Measurements from ENCODE around the gene TULP1. TPM values are rescaled to one million over a fixed set of nuclear protein-coding genes. Genes with fewer than 3 reads are reported as not detected.

Gene TULP1
- total RNA-seq, 1 experiment from 2014 or later = not detected

DNA sequence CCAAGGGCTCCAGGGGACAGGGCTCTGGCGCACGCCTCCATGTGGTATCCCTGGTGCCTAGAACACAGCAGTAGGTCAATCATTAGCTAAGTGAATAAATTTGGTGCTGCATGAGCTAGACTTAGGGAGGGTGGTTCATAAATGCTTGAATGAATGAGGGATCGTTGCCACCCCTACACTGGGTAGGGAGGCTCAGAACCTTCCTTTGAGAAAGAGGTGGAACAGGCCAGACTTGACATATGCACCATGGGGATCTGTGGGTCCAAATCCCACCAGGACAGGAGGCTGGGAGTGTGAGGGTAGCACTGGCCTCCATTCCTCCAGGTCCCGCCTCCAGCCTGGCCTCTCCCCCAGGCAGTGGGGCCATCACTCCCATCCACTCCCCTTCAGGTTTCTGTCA, 29.6 kb downstream of the TULP1 start:
- H3K4me3 ChIP-seq (ENCODE audit: low read length) = no peak overlapping the region
- no peaks in the 10 kb centered on the region for H3K27me3 ChIP-seq (ENCODE audit: low read length)
- no peaks in the 10 kb centered on the region for H3K79me2 ChIP-seq (ENCODE audit: low read length)
- H3K4me2 ChIP-seq (ENCODE audit: low read depth, low read length, poor library complexity, severe bottlenecking) = no peak overlapping the region
- no peaks in the 10 kb centered on the region for H3K36me3 ChIP-seq (ENCODE audit: insufficient read depth, low read length)
- no peak overlapping the region for H3K9ac ChIP-seq (ENCODE audit: low read length)
- no peak overlapping the region for H3K27ac ChIP-seq (ENCODE audit: low read length)
- DNase-seq = no peak
- H3K9me3 ChIP-seq (ENCODE audit: low read length) = no peaks in the 10 kb centered on the region
- H2AFZ ChIP-seq (ENCODE audit: low read length) = no peak overlapping the region
- no peaks in the 10 kb centered on the region for H3K9me2 ChIP-seq (replicated peaks; ENCODE audit: insufficient read depth, low read length)
- no peaks in the 10 kb centered on the region for H3K4me1 ChIP-seq (ENCODE audit: low read length)
- H4K20me1 ChIP-seq (ENCODE audit: insufficient read depth, low read depth, low read length) = no peaks in the 10 kb centered on the region

DNA sequence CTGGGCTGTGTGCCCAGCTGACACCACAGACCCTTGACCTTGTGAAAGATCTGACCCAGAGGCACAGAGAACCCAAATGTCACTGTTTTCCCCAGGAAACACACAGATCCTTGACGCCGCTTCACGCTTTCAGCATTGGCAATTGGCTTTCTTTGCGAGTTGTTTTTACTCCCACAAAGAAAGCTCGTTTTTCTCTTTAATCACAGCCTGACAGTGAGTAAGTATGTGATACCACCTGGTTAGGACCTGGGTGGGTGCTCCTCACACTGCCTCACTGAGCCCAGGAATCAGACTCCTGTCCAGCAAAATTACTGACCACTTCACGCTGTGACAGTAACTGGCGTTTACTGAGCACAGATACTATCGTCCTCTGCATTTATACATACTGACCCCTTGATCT, 31.5 kb downstream of the TULP1 start:
- no peak overlapping the region for H3K9ac ChIP-seq (ENCODE audit: low read length)

DNA sequence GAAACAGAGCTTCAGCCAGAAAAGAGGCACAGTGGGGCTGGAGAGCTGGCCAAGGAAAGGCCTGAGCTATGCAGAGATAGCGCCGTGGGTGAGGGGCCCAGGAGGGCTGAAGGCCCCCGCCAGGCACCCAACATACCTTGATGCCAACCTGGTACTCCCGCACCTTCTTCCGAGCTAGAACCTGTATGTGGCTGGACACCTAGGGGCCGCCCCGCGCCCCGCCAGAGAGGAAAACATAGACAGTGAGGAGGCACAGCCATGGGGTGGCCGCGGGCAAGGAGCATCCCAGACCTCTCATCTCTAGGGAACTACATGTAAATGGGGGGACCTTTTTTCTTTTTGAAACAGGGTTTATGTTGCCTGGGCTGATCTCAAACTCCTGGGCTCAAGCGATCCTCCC, 32.5 kb downstream of the TULP1 start:
- Histone ChIP-seq H4K20me1 (ENCODE audit: insufficient read depth, low read depth, low read length) (no peaks in the 10 kb centered on the region), H3K4me2 (ENCODE audit: low read depth, low read length, poor library complexity, severe bottlenecking) (no peak overlapping the region), H3K4me3 (ENCODE audit: low read length) (no peak overlapping the region), H3K4me1 (ENCODE audit: low read length) (no peaks in the 10 kb centered on the region), H3K27me3 (ENCODE audit: low read length) (no peaks in the 10 kb centered on the region), H2AFZ (ENCODE audit: low read length) (no peak overlapping the region), H3K9me3 (ENCODE audit: low read length) (no peaks in the 10 kb centered on the region), H3K79me2 (ENCODE audit: low read length) (no peaks in the 10 kb centered on the region), H3K9ac (ENCODE audit: low read length) (no peak overlapping the region), H3K36me3 (ENCODE audit: insufficient read depth, low read length) (no peaks in the 10 kb centered on the region), H3K27ac (ENCODE audit: low read length) (no peak overlapping the region), H3K9me2 (replicated peaks; ENCODE audit: insufficient read depth, low read length) (no peaks in the 10 kb centered on the region)
- DNase-seq = no peak

More for the DNA sequence above, 31.5 kb downstream of the TULP1 start:
- Histone ChIP-seq H3K4me2 (ENCODE audit: low read depth, low read length, poor library complexity, severe bottlenecking) (no peak overlapping the region), H3K4me1 (ENCODE audit: low read length) (no peaks in the 10 kb centered on the region), H2AFZ (ENCODE audit: low read length) (no peak overlapping the region), H3K27ac (ENCODE audit: low read length) (no peak overlapping the region), H4K20me1 (ENCODE audit: insufficient read depth, low read depth, low read length) (no peaks in the 10 kb centered on the region), H3K36me3 (ENCODE audit: insufficient read depth, low read length) (no peaks in the 10 kb centered on the region), H3K79me2 (ENCODE audit: low read length) (no peaks in the 10 kb centered on the region), H3K27me3 (ENCODE audit: low read length) (no peaks in the 10 kb centered on the region), H3K9me2 (replicated peaks; ENCODE audit: insufficient read depth, low read length) (no peaks in the 10 kb centered on the region), H3K4me3 (ENCODE audit: low read length) (no peak overlapping the region), H3K9me3 (ENCODE audit: low read length) (no peaks in the 10 kb centered on the region)
- DNase-seq = no peak

DNA sequence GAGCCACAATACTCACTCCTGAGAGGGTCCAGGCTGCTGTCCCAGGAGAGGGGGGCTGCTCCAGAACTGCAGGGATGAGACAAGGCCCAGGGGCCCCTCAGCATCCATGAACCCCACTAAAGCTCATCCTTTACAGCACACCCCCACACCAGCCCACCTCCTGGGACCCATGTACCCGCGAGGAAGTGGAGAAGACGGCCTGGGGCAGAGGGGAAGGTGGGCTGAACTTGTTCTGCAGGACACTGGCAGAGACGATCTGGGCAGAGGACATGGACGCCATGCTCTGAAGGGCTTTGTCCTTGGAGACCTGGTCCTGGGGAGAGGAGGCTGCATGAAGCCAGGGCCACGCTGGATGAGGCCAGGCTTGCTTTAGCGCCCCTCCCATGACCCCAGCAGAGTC, 34.4 kb downstream of the TULP1 start:
- H3K4me2 ChIP-seq (ENCODE audit: low read depth, low read length, poor library complexity, severe bottlenecking) = no peak overlapping the region
- H3K9me3 ChIP-seq (ENCODE audit: low read length) = no peaks in the 10 kb centered on the region
- no peak overlapping the region for H2AFZ ChIP-seq (ENCODE audit: low read length)
- no peaks in the 10 kb centered on the region for H3K79me2 ChIP-seq (ENCODE audit: low read length)
- no peaks in the 10 kb centered on the region for H3K9me2 ChIP-seq (replicated peaks; ENCODE audit: insufficient read depth, low read length)
- H3K27me3 ChIP-seq (ENCODE audit: low read length) = no peaks in the 10 kb centered on the region
- DNase-seq = no peak
- peaks cover 6% of the 10 kb centered on the region; the same call in 1 of the 2 replicates for H4K20me1 ChIP-seq (ENCODE audit: insufficient read depth, low read depth, low read length)
- H3K27ac ChIP-seq (ENCODE audit: low read length) = no peak overlapping the region
- H3K4me3 ChIP-seq (ENCODE audit: low read length) = no peak overlapping the region
- no peaks in the 10 kb centered on the region for H3K4me1 ChIP-seq (ENCODE audit: low read length)
- H3K36me3 ChIP-seq (ENCODE audit: insufficient read depth, low read length) = no peaks in the 10 kb centered on the region
- no peak overlapping the region for H3K9ac ChIP-seq (ENCODE audit: low read length)

DNA sequence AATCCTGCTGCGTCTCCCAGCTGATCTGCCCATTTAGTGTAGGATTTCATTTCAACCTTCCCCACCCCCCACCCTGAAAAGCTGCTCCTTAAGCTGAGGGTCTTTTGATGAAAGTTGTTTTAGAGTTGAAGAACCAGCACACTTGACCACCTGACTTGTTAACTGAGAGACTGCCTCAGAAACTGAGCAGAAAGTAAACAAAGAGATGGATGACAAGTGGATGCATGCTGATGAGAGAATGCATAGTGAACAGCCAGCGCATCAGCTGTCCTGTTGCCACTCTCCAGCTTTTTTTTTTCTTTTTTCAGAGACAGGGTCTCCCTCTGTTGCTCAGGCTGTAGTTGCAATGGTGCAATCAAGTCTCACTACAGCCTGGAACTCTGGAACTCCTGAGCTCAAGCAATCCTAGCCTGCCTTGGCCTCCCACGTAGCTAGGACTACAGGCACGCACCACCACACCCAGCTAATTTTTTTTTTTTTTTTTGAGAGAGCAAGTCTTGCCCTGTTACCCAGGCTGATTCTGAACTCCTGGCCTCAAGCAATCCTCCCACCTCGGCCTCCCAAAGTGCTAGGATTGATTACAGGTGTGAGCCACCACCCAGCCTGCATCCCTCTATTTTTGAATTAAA, 35.0 kb downstream of the TULP1 start:
- Histone ChIP-seq H3K36me3 (ENCODE audit: insufficient read depth, low read length) (no peaks in the 10 kb centered on the region), H2AFZ (ENCODE audit: low read length) (no peak overlapping the region), H3K4me2 (ENCODE audit: low read depth, low read length, poor library complexity, severe bottlenecking) (no peak overlapping the region), H3K9ac (ENCODE audit: low read length) (no peak overlapping the region), H4K20me1 (ENCODE audit: insufficient read depth, low read depth, low read length) (peaks cover 9% of the 10 kb centered on the region; the same call in 1 of the 2 replicates), H3K9me2 (replicated peaks; ENCODE audit: insufficient read depth, low read length) (no peaks in the 10 kb centered on the region), H3K4me1 (ENCODE audit: low read length) (no peaks in the 10 kb centered on the region), H3K4me3 (ENCODE audit: low read length) (no peak overlapping the region), H3K27me3 (ENCODE audit: low read length) (no peaks in the 10 kb centered on the region), H3K79me2 (ENCODE audit: low read length) (no peaks in the 10 kb centered on the region), H3K9me3 (ENCODE audit: low read length) (no peaks in the 10 kb centered on the region), H3K27ac (ENCODE audit: low read length) (no peak overlapping the region)
- no peak for DNase-seq

DNA sequence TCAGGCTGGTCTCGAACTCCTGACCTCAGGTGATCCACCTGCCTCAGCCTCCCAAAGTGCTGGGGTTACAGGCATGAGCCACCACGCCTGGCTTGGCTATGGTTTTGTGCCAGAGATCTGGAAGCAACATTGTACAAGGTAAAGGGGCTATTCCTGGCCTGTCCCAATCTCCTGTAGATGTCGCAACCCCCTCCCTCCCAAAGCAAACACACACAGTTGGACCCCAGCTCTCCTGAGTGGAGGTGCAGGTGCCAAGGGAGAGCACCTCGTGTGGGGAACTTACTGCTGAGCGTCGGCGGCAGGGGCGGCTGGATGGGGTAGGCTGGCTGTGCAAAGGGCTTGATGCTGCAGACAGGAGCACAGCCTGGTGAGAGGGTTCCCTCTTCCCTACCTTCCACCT, 35.7 kb downstream of the TULP1 start:
- no peaks in the 10 kb centered on the region for H3K79me2 ChIP-seq (ENCODE audit: low read length)
- H3K4me3 ChIP-seq (ENCODE audit: low read length) = no peak overlapping the region
- H4K20me1 ChIP-seq (ENCODE audit: insufficient read depth, low read depth, low read length) = peaks cover 14% of the 10 kb centered on the region
- H3K4me1 ChIP-seq (ENCODE audit: low read length) = no peaks in the 10 kb centered on the region; the same call in 1 of the 2 replicates
- H3K27me3 ChIP-seq (ENCODE audit: low read length) = no peaks in the 10 kb centered on the region
- no peak overlapping the region for H3K27ac ChIP-seq (ENCODE audit: low read length)
- no peak overlapping the region for H3K4me2 ChIP-seq (ENCODE audit: low read depth, low read length, poor library complexity, severe bottlenecking)
- H3K9ac ChIP-seq (ENCODE audit: low read length) = no peak overlapping the region
- H3K36me3 ChIP-seq (ENCODE audit: insufficient read depth, low read length) = peaks cover 5% of the 10 kb centered on the region; the same call in 1 of the 2 replicates
- no peaks in the 10 kb centered on the region for H3K9me2 ChIP-seq (replicated peaks; ENCODE audit: insufficient read depth, low read length)
- no peak for DNase-seq
- H3K9me3 ChIP-seq (ENCODE audit: low read length) = no peaks in the 10 kb centered on the region
- no peak overlapping the region for H2AFZ ChIP-seq (ENCODE audit: low read length)

DNA sequence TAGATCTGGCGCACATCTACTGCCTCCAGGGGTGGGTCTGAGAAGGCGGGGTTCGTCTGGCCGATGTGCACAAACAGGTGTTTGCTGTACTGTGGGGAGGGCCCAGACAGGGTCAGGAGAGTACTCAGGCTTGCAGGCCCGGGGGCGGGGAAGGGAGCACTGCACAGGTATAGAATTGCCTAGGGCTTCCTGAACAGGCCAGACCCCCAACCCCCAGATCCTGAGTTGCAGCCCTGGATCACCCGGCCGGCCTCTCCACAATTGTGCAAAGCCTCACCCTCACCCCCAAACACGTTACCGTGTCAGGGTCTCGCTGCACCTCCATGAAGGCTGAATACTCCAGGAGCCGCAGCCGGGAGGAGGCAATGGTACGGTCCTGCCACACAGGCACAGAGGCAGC, 36.7 kb downstream of the TULP1 start:
- Histone ChIP-seq H3K9me3 (ENCODE audit: low read length) (no peaks in the 10 kb centered on the region), H3K4me3 (ENCODE audit: low read length) (no peak overlapping the region), H3K27me3 (ENCODE audit: low read length) (no peaks in the 10 kb centered on the region), H3K36me3 (ENCODE audit: insufficient read depth, low read length) (peaks cover 12% of the 10 kb centered on the region), H3K27ac (ENCODE audit: low read length) (no peak overlapping the region), H3K79me2 (ENCODE audit: low read length) (no peaks in the 10 kb centered on the region), H3K4me2 (ENCODE audit: low read depth, low read length, poor library complexity, severe bottlenecking) (no peak overlapping the region), H3K9ac (ENCODE audit: low read length) (no peak overlapping the region), H3K4me1 (ENCODE audit: low read length) (peaks cover 6% of the 10 kb centered on the region), H3K9me2 (replicated peaks; ENCODE audit: insufficient read depth, low read length) (no peaks in the 10 kb centered on the region), H2AFZ (ENCODE audit: low read length) (no peak overlapping the region), H4K20me1 (ENCODE audit: insufficient read depth, low read depth, low read length) (peaks cover 21% of the 10 kb centered on the region)
- DNase-seq = peak; percentile 52

DNA sequence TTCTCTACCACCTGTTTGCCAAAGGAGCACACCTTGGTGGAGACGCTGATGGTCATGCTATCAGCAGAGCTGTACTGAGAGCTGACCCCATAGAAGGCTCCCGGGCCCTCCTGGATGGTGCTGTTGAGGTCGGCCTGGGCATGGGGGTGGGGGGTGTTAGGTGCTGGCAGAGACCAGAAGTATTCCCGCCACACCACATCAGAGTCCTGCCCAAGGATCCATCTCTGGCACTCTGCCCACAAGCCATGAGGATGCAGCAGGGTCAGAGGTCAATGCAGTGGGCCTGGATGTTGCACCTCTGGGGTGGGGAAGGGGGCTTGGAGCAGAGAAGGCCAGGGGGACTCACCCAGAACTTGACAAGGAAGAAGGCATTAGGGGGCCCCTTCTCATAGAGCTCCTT, 37.1 kb downstream of the TULP1 start:
- DNase-seq = no peak
- no peak overlapping the region for H3K4me2 ChIP-seq (ENCODE audit: low read depth, low read length, poor library complexity, severe bottlenecking)
- H2AFZ ChIP-seq (ENCODE audit: low read length) = no peak overlapping the region
- no peaks in the 10 kb centered on the region for H3K9me2 ChIP-seq (replicated peaks; ENCODE audit: insufficient read depth, low read length)
- H3K9ac ChIP-seq (ENCODE audit: low read length) = no peak overlapping the region
- no peaks in the 10 kb centered on the region for H3K27me3 ChIP-seq (ENCODE audit: low read length)
- H3K36me3 ChIP-seq (ENCODE audit: insufficient read depth, low read length) = peaks cover 16% of the 10 kb centered on the region
- H3K9me3 ChIP-seq (ENCODE audit: low read length) = no peaks in the 10 kb centered on the region
- no peak overlapping the region for H3K27ac ChIP-seq (ENCODE audit: low read length)
- no peaks in the 10 kb centered on the region for H3K79me2 ChIP-seq (ENCODE audit: low read length)
- peaks cover 10% of the 10 kb centered on the region for H3K4me1 ChIP-seq (ENCODE audit: low read length)
- H3K4me3 ChIP-seq (ENCODE audit: low read length) = no peak overlapping the region
- peaks cover 25% of the 10 kb centered on the region for H4K20me1 ChIP-seq (ENCODE audit: insufficient read depth, low read depth, low read length)

All from Karpas-422 (cell line).